ENCODE results near the gene STAB1. TPM values are rescaled to one million over a fixed set of nuclear protein-coding genes. Genes with fewer than 3 reads are reported as not detected.

The STAB1 gene
- total RNA-seq, 4 donors from 2014 or later: 10.3 to 27.2 (median 23.3) TPM

GRCh38 chr3:52544937-52545336, 49.8 kb downstream of the STAB1 start:
- Histone ChIP-seq H3K36me3 (peaks cover 0 to 52% of the 10 kb centered on the region in 2 donors), H3K9me3 (no peaks in the 10 kb centered on the region), H3K4me1 (peaks cover 8 to 30% of the 10 kb centered on the region in 2 donors), H3K27ac (peak overlapping the region in 3 of 4 donors; percentile 18 to 53 (median 20)), H3K4me3 (no peak overlapping the region), H3K27me3 (no peaks in the 10 kb centered on the region)
- intact Hi-C loops (cut with DNase I; ENCODE audit: low total_unique reads): no loop called here
- DNase-seq (no peak), ATAC-seq (no peak)
- in situ Hi-C loops (cut with MboI; ENCODE audit: low sequenced_read_pairs in 4 of 4): loop anchor here in 1 of 4 donors (10.0 kb wide), 1 partner anchor 80 kb away; no protein-coding TSS in a partner anchor
- TF ChIP-seq POLR2A (IDR thresholded peaks at IDR 0.05): no peak
- no peak for TF ChIP-seq CTCF (IDR thresholded peaks at IDR 0.05 in 4 of 5, conservative IDR thresholded peaks at IDR 0.05 in 1 of 5)

- Histone ChIP-seq H3K4me3 (no peak overlapping the region), H3K4me1 (peaks cover 4 to 17% of the 10 kb centered on the region in 2 donors), H3K27me3 (no peaks in the 10 kb centered on the region), H3K9me3 (no peaks in the 10 kb centered on the region), H3K27ac (peak overlapping the region in 1 of 4 donors; percentile 53), H3K36me3 (peaks cover 0 to 49% of the 10 kb centered on the region in 2 donors)
- intact Hi-C loops (cut with DNase I; ENCODE audit: low total_unique reads) (no loop called here), in situ Hi-C loops (cut with MboI; ENCODE audit: low sequenced_read_pairs in 4 of 4) (loop anchor here in 1 of 4 donors (10.0 kb wide), 1 partner anchor 82 kb away; no protein-coding TSS in a partner anchor)
- TF ChIP-seq CTCF (IDR thresholded peaks at IDR 0.05 in 4 of 5, conservative IDR thresholded peaks at IDR 0.05 in 1 of 5): no peak
- no peak for TF ChIP-seq POLR2A (IDR thresholded peaks at IDR 0.05)
- no peak for DNase-seq
- ATAC-seq: no peak
Observed at GRCh38 chr3:52546111-52546901, 51.2 kb downstream of the STAB1 start.

- TF ChIP-seq POLR2A (IDR thresholded peaks at IDR 0.05) (no peak), CTCF (IDR thresholded peaks at IDR 0.05 in 4 of 5, conservative IDR thresholded peaks at IDR 0.05 in 1 of 5) (no peak)
- Histone ChIP-seq H3K36me3 (peaks cover 0 to 42% of the 10 kb centered on the region in 2 donors), H3K4me3 (no peak overlapping the region), H3K27ac (no peak overlapping the region), H3K9me3 (no peaks in the 10 kb centered on the region), H3K4me1 (peaks cover 4 to 16% of the 10 kb centered on the region in 2 donors), H3K27me3 (no peaks in the 10 kb centered on the region)
- intact Hi-C loops (cut with DNase I; ENCODE audit: low total_unique reads): no loop called here
- in situ Hi-C loops (cut with MboI; ENCODE audit: low sequenced_read_pairs in 4 of 4): loop anchor here in 1 of 4 donors (10.0 kb wide), 1 partner anchor 82 kb away; no protein-coding TSS in a partner anchor
- no peak for ATAC-seq
- DNase-seq: no peak
Observed at GRCh38 chr3:52547143-52547542, 52.0 kb downstream of the STAB1 start.

- Histone ChIP-seq H3K4me3 (no peak overlapping the region), H3K9me3 (no peaks in the 10 kb centered on the region), H3K27me3 (no peaks in the 10 kb centered on the region), H3K27ac (peak overlapping the region in 1 of 4 donors; percentile 33), H3K36me3 (peaks cover 0 to 54% of the 10 kb centered on the region in 2 donors), H3K4me1 (peaks cover 0 to 10% of the 10 kb centered on the region in 2 donors)
- in situ Hi-C loops (cut with MboI; ENCODE audit: low sequenced_read_pairs in 4 of 4) (no loop called here), intact Hi-C loops (cut with DNase I; ENCODE audit: low total_unique reads) (no loop called here)
- DNase-seq (no peak), ATAC-seq (no peak)
- TF ChIP-seq POLR2A (IDR thresholded peaks at IDR 0.05) (no peak), CTCF (IDR thresholded peaks at IDR 0.05 in 4 of 5, conservative IDR thresholded peaks at IDR 0.05 in 1 of 5) (no peak)
Observed at GRCh38 chr3:52551118-52551517, 56.0 kb downstream of the STAB1 start.

All from gastrocnemius medialis (tissue), 4 donors.